LNCAP (cell line): ENCODE results near the gene ARHGAP15.

Experiments
- TF ChIP-seq, protein P1 (sequence below): fragments of 450-650 bp; IDR thresholded peaks from 2 replicates; pipeline ENCODE4 v1.5.1; 2017; ENCODE audit warnings: mild to moderate bottlenecking

ARHGAP15 gene

DNA sequence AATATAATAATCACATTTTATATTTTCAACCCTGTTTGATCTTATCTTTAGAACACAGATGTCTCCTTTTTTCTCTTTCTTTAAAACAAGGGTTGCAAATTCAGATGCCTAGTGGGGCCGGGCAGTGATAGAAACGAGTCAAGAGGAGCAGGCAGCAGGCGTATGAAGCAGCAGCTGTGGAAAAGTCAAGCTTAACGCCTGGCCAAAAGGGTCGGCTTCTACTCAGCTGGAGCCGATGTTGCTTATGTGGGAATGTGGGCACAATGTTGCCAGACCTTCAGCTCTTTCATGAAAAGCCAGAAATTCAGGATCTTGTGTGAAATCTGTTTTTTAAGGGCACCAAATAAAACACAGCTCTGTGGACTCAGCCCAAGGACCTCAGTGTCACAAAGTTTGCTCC, 642.7 kb downstream of the ARHGAP15 start:
- TF ChIP-seq, protein P1, sequence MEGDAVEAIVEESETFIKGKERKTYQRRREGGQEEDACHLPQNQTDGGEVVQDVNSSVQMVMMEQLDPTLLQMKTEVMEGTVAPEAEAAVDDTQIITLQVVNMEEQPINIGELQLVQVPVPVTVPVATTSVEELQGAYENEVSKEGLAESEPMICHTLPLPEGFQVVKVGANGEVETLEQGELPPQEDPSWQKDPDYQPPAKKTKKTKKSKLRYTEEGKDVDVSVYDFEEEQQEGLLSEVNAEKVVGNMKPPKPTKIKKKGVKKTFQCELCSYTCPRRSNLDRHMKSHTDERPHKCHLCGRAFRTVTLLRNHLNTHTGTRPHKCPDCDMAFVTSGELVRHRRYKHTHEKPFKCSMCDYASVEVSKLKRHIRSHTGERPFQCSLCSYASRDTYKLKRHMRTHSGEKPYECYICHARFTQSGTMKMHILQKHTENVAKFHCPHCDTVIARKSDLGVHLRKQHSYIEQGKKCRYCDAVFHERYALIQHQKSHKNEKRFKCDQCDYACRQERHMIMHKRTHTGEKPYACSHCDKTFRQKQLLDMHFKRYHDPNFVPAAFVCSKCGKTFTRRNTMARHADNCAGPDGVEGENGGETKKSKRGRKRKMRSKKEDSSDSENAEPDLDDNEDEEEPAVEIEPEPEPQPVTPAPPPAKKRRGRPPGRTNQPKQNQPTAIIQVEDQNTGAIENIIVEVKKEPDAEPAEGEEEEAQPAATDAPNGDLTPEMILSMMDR = no peak

DNA sequence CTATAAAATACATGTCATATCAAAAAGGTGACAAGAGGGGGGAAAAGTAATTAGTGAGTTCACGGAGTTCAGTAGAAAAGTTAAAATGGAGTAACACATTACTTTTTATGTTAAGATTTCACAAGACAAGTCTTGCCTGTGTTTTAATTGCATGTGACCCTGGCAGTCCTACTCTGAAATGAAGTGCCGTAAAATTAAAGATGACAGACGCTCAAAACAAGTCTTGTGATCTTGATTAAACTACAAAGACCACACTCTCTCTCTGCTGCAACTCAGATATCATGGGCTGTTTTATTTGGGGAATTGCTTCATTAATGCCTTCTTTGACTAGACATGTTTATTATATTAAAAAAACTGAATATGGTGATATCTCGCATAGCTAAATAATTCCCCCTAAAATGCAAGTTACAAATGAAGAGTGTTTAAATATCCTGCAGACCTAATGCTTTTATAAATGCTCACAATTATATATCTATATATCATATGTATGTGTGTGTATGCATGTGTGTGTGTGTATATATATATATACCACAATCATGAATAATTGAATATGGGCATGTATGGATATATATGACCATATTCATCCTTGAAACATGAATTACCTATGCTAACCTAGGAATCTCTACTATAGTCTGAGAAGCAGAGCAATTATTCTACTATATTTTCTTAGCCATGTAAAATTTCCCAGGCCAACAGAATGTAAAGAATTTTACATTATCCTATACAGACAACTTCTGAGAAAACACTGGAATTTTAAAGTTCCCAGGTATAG, 647.5 kb downstream of the ARHGAP15 start:
- TF ChIP-seq, protein P1 = no peak

DNA sequence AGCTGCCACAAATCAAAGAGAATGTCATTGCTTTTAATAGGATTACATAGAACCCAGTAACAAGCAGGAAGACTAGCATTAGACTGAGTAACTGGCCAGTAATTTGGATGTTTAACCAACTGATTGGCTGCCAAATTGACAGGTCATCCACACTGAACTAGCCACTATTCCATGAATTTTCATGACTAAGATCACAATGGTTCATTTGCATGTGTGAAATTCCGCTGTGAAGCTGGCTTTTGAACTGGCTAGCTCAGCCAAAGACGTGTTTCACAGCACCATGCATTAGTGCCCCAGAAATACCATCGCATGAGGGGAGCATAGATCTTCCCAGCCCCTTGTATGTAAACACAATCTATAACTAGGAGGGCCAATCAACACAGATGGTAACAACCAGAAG, 649.8 kb downstream of the ARHGAP15 start:
- TF ChIP-seq, protein P1 = no peak

DNA sequence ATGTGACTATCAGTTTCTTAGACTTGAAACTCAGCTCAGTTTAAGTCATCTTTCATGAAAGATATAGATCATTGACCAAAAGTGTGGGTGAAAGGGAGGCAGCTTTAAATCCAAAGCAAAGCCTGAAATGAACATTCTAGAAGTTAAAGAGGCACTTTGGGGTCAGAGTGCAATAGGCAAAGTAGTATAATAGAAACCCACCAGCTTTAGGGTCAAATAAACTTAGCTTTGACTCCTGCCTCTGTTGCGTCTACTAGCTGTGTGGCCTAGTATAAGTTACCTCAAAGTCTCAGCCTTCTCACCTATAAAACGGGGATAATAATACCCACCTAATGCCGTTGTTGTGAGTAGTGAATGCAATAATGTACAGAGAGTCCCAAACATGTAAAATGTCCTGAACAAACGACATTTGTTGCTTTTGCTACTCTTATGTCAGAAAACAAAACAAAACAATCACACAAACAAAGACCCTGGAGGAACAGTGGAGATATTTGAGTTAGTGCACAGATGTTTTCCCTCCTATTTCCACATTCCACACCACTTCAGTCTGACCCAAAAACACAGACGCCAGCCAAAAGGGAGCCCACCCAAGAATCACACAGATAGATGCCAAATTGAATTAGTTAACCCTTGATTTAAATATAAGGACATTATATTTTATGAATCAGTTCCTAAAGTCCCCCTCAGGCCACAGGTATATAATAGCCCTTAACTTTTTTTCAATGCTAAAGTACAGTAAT, 657.0 kb downstream of the ARHGAP15 start:
- TF ChIP-seq, protein P1 = no peak

DNA sequence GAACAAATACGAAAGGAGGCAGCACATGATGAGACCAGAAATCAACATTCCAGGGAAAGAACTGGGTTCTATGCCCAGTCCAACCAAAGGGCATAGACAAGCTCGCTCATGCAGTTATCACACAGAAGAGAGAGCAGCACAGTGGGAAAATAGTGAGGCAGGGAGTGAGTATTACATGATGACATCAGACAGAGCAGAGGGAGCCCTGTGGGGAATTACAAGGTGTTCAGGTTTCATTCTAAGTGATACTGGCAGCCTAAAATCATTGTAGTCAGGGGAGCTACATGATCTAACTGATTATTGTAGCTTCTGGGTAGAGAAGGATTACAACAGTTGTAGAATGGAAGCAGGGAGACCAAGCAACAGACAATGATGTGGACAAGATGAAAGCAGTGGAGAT, 658.5 kb downstream of the ARHGAP15 start:
- TF ChIP-seq, protein P1 = no peak

DNA sequence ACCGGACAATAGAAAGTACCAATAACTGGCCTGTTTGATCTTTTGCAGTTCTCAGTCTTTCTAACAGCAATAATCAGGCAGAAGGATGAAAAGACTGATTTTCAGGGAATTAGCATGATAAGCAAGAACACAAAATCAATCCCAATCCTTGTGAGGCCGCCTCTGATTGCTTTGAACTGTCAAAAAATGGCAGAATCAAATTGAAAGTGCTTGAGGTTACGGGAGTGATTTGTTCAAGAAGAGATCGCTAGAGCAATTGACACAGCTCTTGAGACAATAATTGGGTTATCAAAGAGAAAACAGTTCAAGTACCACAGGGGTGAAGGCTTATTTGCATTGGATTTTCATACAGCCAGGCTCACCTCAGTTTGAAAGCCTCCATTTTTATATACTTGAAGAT, 663.4 kb downstream of the ARHGAP15 start:
- TF ChIP-seq, protein P1 = no peak

DNA sequence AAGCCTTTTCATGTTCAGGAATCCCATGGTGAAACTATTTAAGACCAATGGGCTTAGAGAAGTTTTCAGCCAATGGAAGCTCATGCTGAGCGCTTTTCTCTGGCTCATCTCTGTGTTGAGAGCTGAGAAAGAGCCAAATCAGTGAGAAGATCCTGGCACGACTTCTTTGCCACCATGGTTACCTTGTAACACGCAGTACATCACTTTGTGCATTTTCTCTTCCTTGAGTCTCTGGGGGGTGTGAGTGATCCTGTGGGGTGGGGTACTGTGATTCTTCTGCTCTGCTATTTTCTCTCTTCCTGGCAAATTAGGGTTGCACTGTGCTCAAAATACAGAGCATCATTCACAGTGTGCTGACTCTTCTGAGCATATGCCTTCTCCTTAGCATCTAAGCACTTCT, 664.2 kb downstream of the ARHGAP15 start:
- TF ChIP-seq, protein P1 = no peak
